Activated CD8-positive, alpha-beta memory T cell treated with anti-CD3 and anti-CD28 coated beads for 36 hours (primary cell): ENCODE measurements around the gene SPATA25. TPM values are rescaled to one million over a fixed set of nuclear protein-coding genes. Genes with fewer than 3 reads are reported as not detected.
"Not testable (repeated sequence)": the region's sequence is repeated elsewhere in the genome, so short reads cannot be mapped to it uniquely, and the experiment has no call there.

Source experiments
- CTCF ChIA-PET: fragments of 350-600 bp; sonication (Branson Sonifier 250); formaldehyde crosslinking; loops from one replicate; lab custom pipeline; 2021; ENCODE audit warnings: antibody characterized with exemption; lab: Charles Lee
- POLR2A ChIA-PET: fragments of 350-600 bp; sonication (Branson Sonifier 250); formaldehyde crosslinking; loops from one replicate; lab custom pipeline; 2021; ENCODE audit warnings: antibody characterized with exemption; lab: Charles Lee
- total RNA-seq, 2 experiments: library from RNA; stranded (reverse); gene quantifications; one replicate each; pipeline ENCODE4 v1.2.3, GENCODE V29; 2021

Gene SPATA25
- total RNA-seq, 2 experiments from 2014 or later, result 1.7 to 2.1 TPM

GRCh38 chr20:45918779-45919537 is 31.5 kb upstream of the SPATA25 start:
- ChIA-PET CTCF (interaction anchor here (1.0 to 2.7 kb wide), 3 partner anchors 11 to 25 kb away, joined by 3 to 10 read pairs (median 3); no protein-coding TSS in a partner anchor), POLR2A (no interaction called here)

- POLR2A ChIA-PET, result no interaction called here
- CTCF ChIA-PET, result interaction anchor here (1.1 kb wide), 1 partner anchor 12 kb away, joined by 3 read pairs; no protein-coding TSS in a partner anchor
Measured at GRCh38 chr20:45918182-45918737, 30.8 kb upstream of the SPATA25 start.

- CTCF ChIA-PET, result no interaction called here
- POLR2A ChIA-PET, result no interaction called here
Measured at GRCh38 chr20:45917790-45918141, 30.3 kb upstream of the SPATA25 start.

- POLR2A ChIA-PET, result no interaction called here
Measured at GRCh38 chr20:45913116-45913515, 25.7 kb upstream of the SPATA25 start.

GRCh38 chr20:45912344-45912682 is 24.9 kb upstream of the SPATA25 start:
- ChIA-PET POLR2A (interaction anchor here (1.0 to 2.0 kb wide), 2 partner anchors 21 to 22 kb away, joined by 4 to 6 read pairs; partner anchors contain the start of genes CTSA and NEURL2), CTCF (no interaction called here)

More at GRCh38 chr20:45913116-45913515, 25.7 kb upstream of the SPATA25 start:
- CTCF ChIA-PET, result no interaction called here

GRCh38 chr20:45911486-45912343 is 24.3 kb upstream of the SPATA25 start, which contains the start of gene PLTP:
TSS of gene PLTP (minus strand) at chr20:45912155. CDS start at chr20:45911452, 703 bp downstream.
- ChIA-PET POLR2A (interaction anchor here (0.7 to 2.0 kb wide), 3 partner anchors 22 to 58 kb away, joined by 3 to 6 read pairs (median 4); partner anchors contain the start of genes CTSA and NEURL2), CTCF (interaction anchor here (1.2 kb wide), 1 partner anchor 25 kb away, joined by 3 read pairs; no protein-coding TSS in a partner anchor)

GRCh38 chr20:45910670-45911485 is 23.5 kb upstream of the SPATA25 start:
- CTCF ChIA-PET, result interaction anchor here (0.7 to 1.3 kb wide), 4 partner anchors 15 to 60 kb away, joined by 3 read pairs; no protein-coding TSS in a partner anchor
- POLR2A ChIA-PET, result interaction anchor here (0.7 to 2.0 kb wide), 3 partner anchors 21 to 59 kb away, joined by 3 to 10 read pairs (median 6); partner anchors contain the start of genes CTSA, NEURL2 and PCIF1

GRCh38 chr20:45909817-45910669 is 22.6 kb upstream of the SPATA25 start:
- ChIA-PET POLR2A (interaction anchor here (1.3 to 2.0 kb wide), 2 partner anchors 20 to 25 kb away, joined by 6 to 10 read pairs; partner anchors contain the start of genes CTSA, NEURL2 and PCIF1), CTCF (interaction anchor here (0.7 to 1.3 kb wide), 5 partner anchors 16 to 124 kb away, joined by 3 to 4 read pairs (median 3); partner anchors contain the start of genes CTSA and NEURL2)

- POLR2A ChIA-PET, result no interaction called here
Measured at GRCh38 chr20:45909336-45909808, 21.9 kb upstream of the SPATA25 start.

GRCh38 chr20:45908084-45908483 is 20.7 kb upstream of the SPATA25 start:
- ChIA-PET CTCF (no interaction called here), POLR2A (no interaction called here)

More at GRCh38 chr20:45909336-45909808, 21.9 kb upstream of the SPATA25 start:
- CTCF ChIA-PET, result interaction anchor here (1.0 to 1.2 kb wide), 2 partner anchors 17 to 18 kb away, joined by 3 to 4 read pairs; partner anchors contain the start of genes CTSA and NEURL2

- ChIA-PET POLR2A (no interaction called here), CTCF (no interaction called here)
Measured at GRCh38 chr20:45907219-45907948, 20.0 kb upstream of the SPATA25 start.

- POLR2A ChIA-PET, result no interaction called here
- CTCF ChIA-PET, result no interaction called here
Measured at GRCh38 chr20:45905505-45906079, 18.2 kb upstream of the SPATA25 start.

- CTCF ChIA-PET, result no interaction called here
- POLR2A ChIA-PET, result no interaction called here
Measured at GRCh38 chr20:45904583-45905504, 17.4 kb upstream of the SPATA25 start.

GRCh38 chr20:45902199-45902701 is 14.8 kb upstream of the SPATA25 start:
- ChIA-PET CTCF (interaction anchor here (0.6 kb wide), 1 partner anchor 102 kb away, joined by 3 read pairs; no protein-coding TSS in a partner anchor), POLR2A (interaction anchor here (0.7 kb wide), 1 partner anchor 9 kb away, joined by 3 read pairs; no protein-coding TSS in a partner anchor)

GRCh38 chr20:45901332-45901731 is 13.9 kb upstream of the SPATA25 start:
- CTCF ChIA-PET, result not testable (repeated sequence)

More at GRCh38 chr20:45901332-45901731, 13.9 kb upstream of the SPATA25 start:
- POLR2A ChIA-PET, result not testable (repeated sequence)
